ENCODE data around the gene AOX1.

Gene AOX1

GRCh38 chr2:200703127-200703925 lies 117.5 kb downstream of the AOX1 start:
- POLR2A ChIA-PET: interaction anchor here (0.9 kb wide), 1 partner anchor 177 kb away, joined by 3 read pairs; the partner anchor contains the start of gene SGO2
- no peak for TF ChIP-seq ZNF19 (tag by site-specific recombination; IDR thresholded peaks at IDR 0.05; ENCODE audit: low read depth)
- TF ChIP-seq REPIN1 (tag by site-specific recombination; IDR thresholded peaks at IDR 0.05; ENCODE audit: low read depth): no peak
- TF ChIP-seq ZNF16 (tag by site-specific recombination; IDR thresholded peaks at IDR 0.05; ENCODE audit: low read depth): no peak
- TF ChIP-seq MZF1 (tag by site-specific recombination; IDR thresholded peaks at IDR 0.05; ENCODE audit: borderline replicate concordance): no peak
- TF ChIP-seq ZNF514 (tag by site-specific recombination; IDR thresholded peaks at IDR 0.05): no peak
- no peak for TF ChIP-seq ZNF140 (tag by site-specific recombination; IDR thresholded peaks at IDR 0.05)
- TF ChIP-seq SCRT2 (tag by site-specific recombination; IDR thresholded peaks at IDR 0.05): peak; percentile 8; the same call in 1 of the 2 replicates
- no peak for TF ChIP-seq ZNF558 (tag by site-specific recombination; IDR thresholded peaks at IDR 0.05)
- TF ChIP-seq ZNF10 (tag by site-specific recombination; IDR thresholded peaks at IDR 0.05): no peak
- no peak for TF ChIP-seq MYNN (tag by site-specific recombination; IDR thresholded peaks at IDR 0.05; ENCODE audit: borderline replicate concordance)
- no peak for TF ChIP-seq ZNF23 (tag by site-specific recombination; IDR thresholded peaks at IDR 0.05; ENCODE audit: borderline replicate concordance)
- peak; percentile 73 for TF ChIP-seq ZNF654 (tag by site-specific recombination; IDR thresholded peaks at IDR 0.05; ENCODE audit: low read depth)
- TF ChIP-seq CTCF (tag by site-specific recombination; IDR thresholded peaks at IDR 0.05): 0 out of 2 replicates have a peak, but pooled peaks have one; percentile 18
- no peak for TF ChIP-seq ZFP69B (tag by site-specific recombination; IDR thresholded peaks at IDR 0.05)
- TF ChIP-seq ZBTB1 (tag by site-specific recombination; IDR thresholded peaks at IDR 0.05): no peak
- no peak for TF ChIP-seq ZNF518A (tag by site-specific recombination; conservative IDR thresholded peaks at IDR 0.05; ENCODE audit: low read depth)
- TF ChIP-seq ZNF530 (tag by site-specific recombination; IDR thresholded peaks at IDR 0.05; ENCODE audit: low read depth): no peak
- TF ChIP-seq PATZ1 (tag by site-specific recombination; IDR thresholded peaks at IDR 0.05): no peak
- TF ChIP-seq ZBTB6 (tag by site-specific recombination; IDR thresholded peaks at IDR 0.05): no peak
- no peak for TF ChIP-seq ZNF645 (tag by site-specific recombination; IDR thresholded peaks at IDR 0.05)
- TF ChIP-seq IKZF3 (tag by site-specific recombination; IDR thresholded peaks at IDR 0.05): no peak
- TF ChIP-seq ZNF501 (tag by site-specific recombination; IDR thresholded peaks at IDR 0.05): no peak
- no peak for TF ChIP-seq ZNF169 (tag by site-specific recombination; IDR thresholded peaks at IDR 0.05)
- no peak for TF ChIP-seq SETDB1 (IDR thresholded peaks at IDR 0.05; ENCODE audit: insufficient read length, low read length)
- TF ChIP-seq ZNF138 (tag by site-specific recombination; IDR thresholded peaks at IDR 0.05; ENCODE audit: borderline replicate concordance): no peak
- TF ChIP-seq ZBTB8A (tag by site-specific recombination; IDR thresholded peaks at IDR 0.05): no peak
- TF ChIP-seq ZNF157 (tag by site-specific recombination; IDR thresholded peaks at IDR 0.05): no peak

More at GRCh38 chr2:200703127-200703925, 117.5 kb downstream of the AOX1 start:
- Histone ChIP-seq H3K4me1 (ENCODE audit: control insufficient read depth, insufficient read depth, low read length) (peaks cover 2% of the 10 kb centered on the region; the same call in 1 of the 2 replicates), H3K27ac (ENCODE audit: extremely low read depth, low read depth, low read length) (no peak overlapping the region), H3K36me3 (ENCODE audit: control insufficient read depth in 2 of 2, insufficient read depth in 1 of 2, low read length in 2 of 2) (no peaks in the 10 kb centered on the region), H3K4me3 (ENCODE audit: low read depth, low read length) (no peak overlapping the region), H3K9me3 (ENCODE audit: control insufficient read depth, insufficient read depth, low read depth, low read length) (no peaks in the 10 kb centered on the region)
- CTCF ChIA-PET: interaction anchor here (0.5 to 8.4 kb wide), 35 partner anchors 9 to 998 kb away, joined by 3 to 105 read pairs (median 4); no protein-coding TSS in a partner anchor
